Measurements from ENCODE around the gene PRR5L.

PRR5L gene

GRCh38 chr11:36377759-36378564 lies 81.9 kb downstream of the PRR5L start:
- H3K4me2 ChIP-seq (ENCODE audit: insufficient read depth, low read length, poor library complexity, severe bottlenecking) = peak overlapping the region; percentile 95
- no peak overlapping the region for H3K4ac ChIP-seq (ENCODE audit: low read length)
- H2AK5ac ChIP-seq (ENCODE audit: low read depth, low read length) = peak overlapping the region; percentile 76
- no peak overlapping the region for H4K91ac ChIP-seq (ENCODE audit: low read depth, low read length, poor library complexity)
- peaks cover 2 to 54% of the 10 kb centered on the region in 2 donors for H3K36me3 ChIP-seq (replicated peaks in 1 of 2; ENCODE audit: control insufficient read depth in 2 of 2, insufficient read depth in 2 of 2, low read length in 2 of 2)
- H3K9ac ChIP-seq (ENCODE audit: low read depth, low read length, poor library complexity) = peak overlapping the region; percentile 2
- no peak overlapping the region for H4K8ac ChIP-seq (ENCODE audit: low read depth, low read length)
- no peak overlapping the region for H3K23ac ChIP-seq (ENCODE audit: low read depth, low read length, poor library complexity)
- peak overlapping the region; percentile 93 for H3K18ac ChIP-seq (ENCODE audit: low read length)
- no peak overlapping the region for H3K27ac ChIP-seq (replicated peaks; ENCODE audit: low read length)
- H2BK120ac ChIP-seq (ENCODE audit: low read depth, low read length) = peak overlapping the region; percentile 62
- peak overlapping the region; percentile 59 to 82 for H3K4me3 ChIP-seq (ENCODE audit: low read length in 2 of 2)
- peak overlapping the region; percentile 84 for H2AFZ ChIP-seq (ENCODE audit: low read length)
- H2BK15ac ChIP-seq (ENCODE audit: low read length) = peak overlapping the region; percentile 95
- H3K27me3 ChIP-seq (ENCODE audit: control insufficient read depth in 3 of 3, insufficient read depth in 3 of 3, low read depth in 1 of 3, low read length in 3 of 3) = no peaks in the 10 kb centered on the region
- WGBS, 2 donors (ENCODE audit: extremely low coverage in 2 of 2, insufficient read length in 2 of 2, insufficient replicate concordance in 1 of 2) = no CpG with 5 or more reads among the region's 22 CpGs
- no peak overlapping the region for H2BK12ac ChIP-seq (ENCODE audit: low read length)
- no peak overlapping the region for H3K14ac ChIP-seq (ENCODE audit: low read length)
- peaks cover 2% of the 10 kb centered on the region for H3K79me1 ChIP-seq (ENCODE audit: low read depth, low read length)
- DNase-seq (ENCODE audit: low spot score) = no peak
- H3K4me1 ChIP-seq (ENCODE audit: control insufficient read depth in 2 of 2, insufficient read depth in 1 of 2, low read depth in 1 of 2, low read length in 2 of 2) = peaks cover 7 to 14% of the 10 kb centered on the region in 2 donors
- H2BK5ac ChIP-seq (ENCODE audit: low read length) = peak overlapping the region; percentile 89
- peaks cover 0 to 42% of the 10 kb centered on the region in 2 donors for H3K9me3 ChIP-seq (replicated peaks in 1 of 2; ENCODE audit: control insufficient read depth in 2 of 2, insufficient read depth in 1 of 2, low read depth in 1 of 2, low read length in 2 of 2)

GRCh38 chr11:36379653-36380052 lies 83.6 kb downstream of the PRR5L start:
- H2BK5ac ChIP-seq (ENCODE audit: low read length) = no peak overlapping the region
- no peak overlapping the region for H3K4me3 ChIP-seq (ENCODE audit: low read length in 2 of 2)
- no CpG with 5 or more reads among the region's 3 CpGs for WGBS, 2 donors (ENCODE audit: extremely low coverage in 2 of 2, insufficient read length in 2 of 2, insufficient replicate concordance in 1 of 2)

GRCh38 chr11:36380296-36381014 lies 84.4 kb downstream of the PRR5L start:
- no peaks in the 10 kb centered on the region for H3K27me3 ChIP-seq (ENCODE audit: control insufficient read depth in 3 of 3, insufficient read depth in 3 of 3, low read depth in 1 of 3, low read length in 3 of 3)
- H3K4me1 ChIP-seq (ENCODE audit: control insufficient read depth in 2 of 2, insufficient read depth in 1 of 2, low read depth in 1 of 2, low read length in 2 of 2) = peaks cover 10 to 17% of the 10 kb centered on the region in 2 donors
- H2BK12ac ChIP-seq (ENCODE audit: low read length) = no peak overlapping the region
- no peak overlapping the region for H3K23ac ChIP-seq (ENCODE audit: low read depth, low read length, poor library complexity)
- no peak for DNase-seq (ENCODE audit: low spot score)
- H3K9ac ChIP-seq (ENCODE audit: low read depth, low read length, poor library complexity) = no peak overlapping the region
- H2AK5ac ChIP-seq (ENCODE audit: low read depth, low read length) = no peak overlapping the region
- peaks cover 0 to 42% of the 10 kb centered on the region in 2 donors for H3K9me3 ChIP-seq (replicated peaks in 1 of 2; ENCODE audit: control insufficient read depth in 2 of 2, insufficient read depth in 1 of 2, low read depth in 1 of 2, low read length in 2 of 2)
- no peak overlapping the region for H2BK5ac ChIP-seq (ENCODE audit: low read length)
- H2BK15ac ChIP-seq (ENCODE audit: low read length) = no peak overlapping the region
- H4K8ac ChIP-seq (ENCODE audit: low read depth, low read length) = no peak overlapping the region
- no CpG with 5 or more reads among the region's 9 CpGs for WGBS, 2 donors (ENCODE audit: extremely low coverage in 2 of 2, insufficient read length in 2 of 2, insufficient replicate concordance in 1 of 2)
- H2BK120ac ChIP-seq (ENCODE audit: low read depth, low read length) = no peak overlapping the region
- H3K4me2 ChIP-seq (ENCODE audit: insufficient read depth, low read length, poor library complexity, severe bottlenecking) = no peak overlapping the region
- H4K91ac ChIP-seq (ENCODE audit: low read depth, low read length, poor library complexity) = no peak overlapping the region
- H3K4me3 ChIP-seq (ENCODE audit: low read length in 2 of 2) = no peak overlapping the region
- H3K14ac ChIP-seq (ENCODE audit: low read length) = no peak overlapping the region
- no peak overlapping the region for H3K18ac ChIP-seq (ENCODE audit: low read length)
- H3K79me1 ChIP-seq (ENCODE audit: low read depth, low read length) = peaks cover 2% of the 10 kb centered on the region
- no peak overlapping the region for H3K27ac ChIP-seq (replicated peaks; ENCODE audit: low read length)
- peaks cover 2 to 64% of the 10 kb centered on the region in 2 donors for H3K36me3 ChIP-seq (replicated peaks in 1 of 2; ENCODE audit: control insufficient read depth in 2 of 2, insufficient read depth in 2 of 2, low read length in 2 of 2)
- no peak overlapping the region for H3K4ac ChIP-seq (ENCODE audit: low read length)
- no peak overlapping the region for H2AFZ ChIP-seq (ENCODE audit: low read length)

More at GRCh38 chr11:36379653-36380052, 83.6 kb downstream of the PRR5L start:
- Histone ChIP-seq H2AFZ (ENCODE audit: low read length) (no peak overlapping the region), H3K27me3 (ENCODE audit: control insufficient read depth in 3 of 3, insufficient read depth in 3 of 3, low read depth in 1 of 3, low read length in 3 of 3) (no peaks in the 10 kb centered on the region), H3K4me1 (ENCODE audit: control insufficient read depth in 2 of 2, insufficient read depth in 1 of 2, low read depth in 1 of 2, low read length in 2 of 2) (peaks cover 7 to 12% of the 10 kb centered on the region in 2 donors), H3K4ac (ENCODE audit: low read length) (no peak overlapping the region), H3K4me2 (ENCODE audit: insufficient read depth, low read length, poor library complexity, severe bottlenecking) (no peak overlapping the region), H2BK12ac (ENCODE audit: low read length) (no peak overlapping the region), H2BK120ac (ENCODE audit: low read depth, low read length) (no peak overlapping the region), H3K18ac (ENCODE audit: low read length) (no peak overlapping the region), H2BK15ac (ENCODE audit: low read length) (no peak overlapping the region), H3K9ac (ENCODE audit: low read depth, low read length, poor library complexity) (no peak overlapping the region), H3K23ac (ENCODE audit: low read depth, low read length, poor library complexity) (no peak overlapping the region), H3K79me1 (ENCODE audit: low read depth, low read length) (peaks cover 2% of the 10 kb centered on the region), H4K91ac (ENCODE audit: low read depth, low read length, poor library complexity) (no peak overlapping the region), H3K36me3 (replicated peaks in 1 of 2; ENCODE audit: control insufficient read depth in 2 of 2, insufficient read depth in 2 of 2, low read length in 2 of 2) (peaks cover 2 to 64% of the 10 kb centered on the region in 2 donors), H3K27ac (replicated peaks; ENCODE audit: low read length) (no peak overlapping the region), H3K9me3 (replicated peaks in 1 of 2; ENCODE audit: control insufficient read depth in 2 of 2, insufficient read depth in 1 of 2, low read depth in 1 of 2, low read length in 2 of 2) (peaks cover 0 to 42% of the 10 kb centered on the region in 2 donors), H4K8ac (ENCODE audit: low read depth, low read length) (no peak overlapping the region), H3K14ac (ENCODE audit: low read length) (no peak overlapping the region), H2AK5ac (ENCODE audit: low read depth, low read length) (no peak overlapping the region)
- no peak for DNase-seq (ENCODE audit: low spot score)

GRCh38 chr11:36381015-36381360 lies 84.9 kb downstream of the PRR5L start:
- no peak overlapping the region for H2BK5ac ChIP-seq (ENCODE audit: low read length)
- WGBS, 2 donors (ENCODE audit: extremely low coverage in 2 of 2, insufficient read length in 2 of 2, insufficient replicate concordance in 1 of 2) = no CpG with 5 or more reads among the region's 4 CpGs
- H2BK15ac ChIP-seq (ENCODE audit: low read length) = no peak overlapping the region
- peaks cover 2% of the 10 kb centered on the region for H3K79me1 ChIP-seq (ENCODE audit: low read depth, low read length)
- no peak overlapping the region for H3K23ac ChIP-seq (ENCODE audit: low read depth, low read length, poor library complexity)
- no peak for DNase-seq (ENCODE audit: low spot score)
- H3K36me3 ChIP-seq (replicated peaks in 1 of 2; ENCODE audit: control insufficient read depth in 2 of 2, insufficient read depth in 2 of 2, low read length in 2 of 2) = peaks cover 2 to 64% of the 10 kb centered on the region in 2 donors
- H4K91ac ChIP-seq (ENCODE audit: low read depth, low read length, poor library complexity) = no peak overlapping the region
- H3K4me1 ChIP-seq (ENCODE audit: control insufficient read depth in 2 of 2, insufficient read depth in 1 of 2, low read depth in 1 of 2, low read length in 2 of 2) = peaks cover 12 to 20% of the 10 kb centered on the region in 2 donors
- peaks cover 0 to 42% of the 10 kb centered on the region in 2 donors for H3K9me3 ChIP-seq (replicated peaks in 1 of 2; ENCODE audit: control insufficient read depth in 2 of 2, insufficient read depth in 1 of 2, low read depth in 1 of 2, low read length in 2 of 2)
- no peak overlapping the region for H3K18ac ChIP-seq (ENCODE audit: low read length)
- H2AK5ac ChIP-seq (ENCODE audit: low read depth, low read length) = no peak overlapping the region
- H3K14ac ChIP-seq (ENCODE audit: low read length) = no peak overlapping the region
- H3K4me2 ChIP-seq (ENCODE audit: insufficient read depth, low read length, poor library complexity, severe bottlenecking) = no peak overlapping the region
- H2AFZ ChIP-seq (ENCODE audit: low read length) = no peak overlapping the region
- no peak overlapping the region for H2BK120ac ChIP-seq (ENCODE audit: low read depth, low read length)
- no peak overlapping the region for H3K4ac ChIP-seq (ENCODE audit: low read length)
- no peak overlapping the region for H3K4me3 ChIP-seq (ENCODE audit: low read length in 2 of 2)
- no peak overlapping the region for H3K9ac ChIP-seq (ENCODE audit: low read depth, low read length, poor library complexity)
- no peak overlapping the region for H3K27ac ChIP-seq (replicated peaks; ENCODE audit: low read length)
- H4K8ac ChIP-seq (ENCODE audit: low read depth, low read length) = no peak overlapping the region
- H2BK12ac ChIP-seq (ENCODE audit: low read length) = no peak overlapping the region
- no peaks in the 10 kb centered on the region for H3K27me3 ChIP-seq (ENCODE audit: control insufficient read depth in 3 of 3, insufficient read depth in 3 of 3, low read depth in 1 of 3, low read length in 3 of 3)
